Retina (tissue), 1 donor: ENCODE results near the gene BCL2L15.

Experiments
- DNase-seq: peaks from one replicate; pipeline ENCODE4 v3.0.0-alpha.2; 2016

BCL2L15 gene

DNA sequence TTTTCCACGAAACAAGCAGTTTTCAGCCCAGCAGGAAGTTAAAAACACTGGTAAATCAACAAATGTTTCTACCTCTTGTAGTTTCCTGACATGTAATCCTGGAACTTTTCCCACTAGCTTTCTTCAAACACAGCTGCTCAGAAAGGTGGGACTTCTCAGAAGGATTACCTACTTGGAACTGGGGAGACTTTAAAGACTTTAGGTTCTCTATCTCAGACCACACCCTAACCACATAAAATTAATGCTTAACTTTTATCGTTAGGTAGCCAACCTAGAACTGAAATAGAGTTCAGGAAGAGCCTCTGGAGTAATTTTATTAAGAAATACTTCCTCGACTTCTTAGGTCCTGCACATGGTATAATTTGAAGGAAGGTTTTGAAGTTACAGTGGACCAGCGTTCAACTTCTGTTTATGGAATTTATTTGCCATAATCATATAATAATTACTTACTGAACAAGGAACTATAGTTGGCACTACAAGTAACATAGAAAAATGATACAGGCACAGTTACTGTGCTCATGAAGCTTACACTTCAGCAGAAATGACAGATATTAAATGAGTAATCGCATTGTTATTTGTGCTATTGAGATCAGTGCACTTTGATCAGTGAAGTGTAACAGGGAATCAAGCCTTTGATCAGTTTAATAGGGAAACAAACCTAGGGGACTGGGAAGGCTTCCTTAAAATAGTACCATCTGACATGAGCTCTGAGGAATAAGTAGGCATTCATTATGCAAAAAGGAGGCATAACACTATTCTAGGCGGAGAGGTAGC is at the start of gene BCL2L15:
Gene BCL2L15, minus strand, starts transcription at position 180 of the 774 bp plus-strand sequence. CDS start 206 bp downstream, outside the sequence.
- DNase-seq: no peak

DNA sequence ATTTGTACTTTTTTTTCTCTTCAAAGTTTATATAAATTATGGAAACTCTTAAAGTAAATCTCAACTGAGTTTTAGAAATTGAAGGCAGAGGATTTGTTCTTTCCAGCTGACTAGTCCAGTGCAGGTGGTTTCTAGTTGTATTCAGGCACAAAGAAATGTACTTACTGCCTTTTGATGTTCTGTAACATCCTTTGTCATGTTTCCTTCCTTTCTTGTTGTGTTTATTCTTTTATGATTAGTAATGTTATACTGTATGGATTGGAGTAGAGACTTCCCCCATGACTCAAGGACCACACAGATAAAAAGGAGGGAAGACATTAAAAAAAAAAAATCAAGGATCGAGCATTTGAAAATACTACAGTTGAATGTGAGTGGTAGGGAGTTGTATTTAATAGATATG is 49.8 kb upstream of the BCL2L15 start:
- DNase-seq: no peak

DNA sequence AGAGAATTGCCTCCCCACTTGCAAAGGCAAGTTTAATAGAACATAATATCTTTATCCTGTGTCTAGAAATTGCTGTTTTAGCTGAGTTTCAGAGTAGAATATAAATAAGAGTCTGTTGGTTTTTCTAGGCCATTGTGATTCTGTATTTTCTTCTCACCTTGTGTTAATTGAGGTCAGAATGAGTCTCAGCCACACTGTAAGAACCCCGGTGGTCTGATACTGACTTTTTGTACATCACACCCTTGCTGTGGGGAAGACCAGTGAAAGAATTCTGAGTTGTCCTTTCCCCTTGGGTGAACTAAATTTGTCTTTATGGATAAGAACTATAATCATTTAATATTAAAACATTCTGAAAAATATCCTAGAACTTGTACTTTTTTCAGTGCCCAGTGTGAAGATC is 48.6 kb upstream of the BCL2L15 start:
- no peak for DNase-seq

DNA sequence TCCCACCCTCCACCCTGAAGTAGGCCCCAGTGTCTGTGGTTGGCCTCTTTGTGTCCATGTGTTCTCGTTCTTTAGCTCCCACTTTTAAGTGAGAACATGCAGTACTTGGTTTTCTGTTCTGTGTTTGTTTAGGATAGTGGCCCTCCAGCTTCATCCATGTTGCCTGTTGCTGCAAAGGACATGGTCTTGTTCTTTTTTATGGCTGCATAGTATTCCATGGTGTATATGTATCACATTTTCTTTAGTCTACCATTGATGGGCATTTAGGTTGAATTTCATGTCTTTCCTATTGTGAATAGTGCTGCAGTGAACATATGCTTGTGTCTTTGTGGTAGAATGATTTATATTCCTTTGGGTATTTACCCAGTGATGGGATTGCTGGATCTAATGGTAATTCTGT is 47.8 kb upstream of the BCL2L15 start:
- DNase-seq: no peak

DNA sequence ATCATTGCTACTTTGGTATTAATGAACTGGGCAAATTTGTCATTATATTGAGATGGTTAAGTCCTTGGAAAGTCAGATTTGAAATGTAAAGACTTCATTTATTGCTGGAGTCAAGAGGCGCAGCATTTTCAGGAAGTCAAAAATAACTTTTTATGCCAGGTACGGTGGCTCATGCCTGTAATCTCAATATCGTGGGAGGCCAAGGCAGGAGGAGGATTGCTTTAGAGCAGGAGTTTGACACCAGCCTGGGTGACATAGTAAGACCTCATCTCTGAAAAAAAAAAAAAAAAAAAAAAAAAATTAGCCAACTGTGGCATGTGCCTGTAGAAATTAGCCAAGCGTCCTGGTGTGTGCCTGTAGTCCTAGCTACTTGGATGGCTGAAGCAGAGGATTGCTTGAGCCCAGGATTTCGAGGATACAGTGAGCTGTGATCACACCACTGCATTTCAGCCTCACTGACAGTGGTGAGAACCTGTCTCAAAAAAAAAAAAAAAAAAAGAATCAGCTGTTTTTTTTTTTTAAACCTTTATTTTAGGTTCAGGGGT is 47.2 kb upstream of the BCL2L15 start:
- DNase-seq: no peak

DNA sequence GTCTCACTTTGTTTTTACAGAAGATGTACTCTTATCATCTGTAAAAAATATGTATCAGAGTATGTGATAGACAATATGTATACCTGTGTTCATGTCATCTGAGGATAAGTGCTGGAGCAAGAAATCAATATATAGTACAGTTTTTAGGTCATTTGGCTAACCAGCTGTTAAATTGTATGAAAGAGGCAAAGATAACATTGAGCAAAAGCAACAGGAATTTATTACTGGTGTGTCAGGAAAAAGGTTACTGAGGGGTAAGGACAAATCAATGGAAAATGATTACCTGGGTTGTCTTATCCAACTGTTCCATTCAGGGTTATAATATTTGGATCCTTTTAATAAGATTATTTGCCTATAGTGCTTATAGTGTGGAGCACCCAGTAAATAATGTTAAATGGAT is 46.6 kb upstream of the BCL2L15 start:
- no peak for DNase-seq

DNA sequence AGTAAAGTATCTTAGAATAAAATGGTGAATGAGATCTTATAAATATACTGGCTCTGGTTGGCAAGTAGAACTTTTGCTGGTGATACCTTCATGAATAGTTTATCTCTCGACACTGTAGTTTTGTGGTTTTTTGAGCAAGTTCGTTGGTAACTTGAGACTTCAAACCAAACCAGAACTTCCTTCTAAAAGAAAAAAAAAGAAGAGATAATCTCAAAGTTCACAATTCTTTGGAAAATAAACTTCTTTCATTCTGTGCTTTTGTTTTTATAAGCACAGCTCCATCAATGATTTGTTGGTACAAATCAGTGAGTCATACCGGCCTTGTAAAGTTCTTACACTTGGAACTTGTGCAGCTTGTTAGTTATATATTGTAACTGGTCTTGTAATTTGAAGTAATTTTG is 44.1 kb upstream of the BCL2L15 start:
- DNase-seq: no peak

DNA sequence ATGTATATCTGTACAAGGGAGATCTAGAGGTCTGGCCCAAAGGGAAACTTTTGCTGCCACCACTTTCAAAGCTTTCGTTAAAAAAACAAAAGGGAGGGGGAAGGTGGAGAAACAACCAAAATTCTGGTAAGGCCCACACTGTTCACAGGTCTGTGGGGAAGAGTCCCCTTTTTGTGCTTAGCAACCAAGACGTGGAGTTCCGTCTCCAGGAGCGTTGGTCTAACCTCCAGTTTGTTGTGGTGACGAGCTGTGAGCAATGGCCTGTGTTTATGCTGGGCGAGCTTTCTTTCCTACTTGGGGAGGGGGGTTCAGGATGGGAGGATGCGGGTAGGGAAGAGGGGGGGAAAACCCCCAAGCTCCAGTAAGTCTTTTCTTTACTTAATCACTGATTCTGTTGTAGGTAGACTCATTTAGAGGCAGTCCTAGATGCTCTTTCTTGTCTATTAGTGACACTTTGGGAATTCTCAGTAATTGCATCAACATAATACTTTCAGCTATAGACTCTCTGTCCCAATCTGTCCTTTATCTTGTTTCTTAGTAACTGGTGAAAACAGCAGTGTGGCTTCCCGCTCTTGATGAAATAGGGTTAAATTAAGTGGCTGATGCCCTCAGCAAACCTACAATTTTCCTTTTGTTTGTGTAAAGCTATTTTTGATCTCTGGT is 43.2 kb upstream of the BCL2L15 start:
- DNase-seq: no peak

DNA sequence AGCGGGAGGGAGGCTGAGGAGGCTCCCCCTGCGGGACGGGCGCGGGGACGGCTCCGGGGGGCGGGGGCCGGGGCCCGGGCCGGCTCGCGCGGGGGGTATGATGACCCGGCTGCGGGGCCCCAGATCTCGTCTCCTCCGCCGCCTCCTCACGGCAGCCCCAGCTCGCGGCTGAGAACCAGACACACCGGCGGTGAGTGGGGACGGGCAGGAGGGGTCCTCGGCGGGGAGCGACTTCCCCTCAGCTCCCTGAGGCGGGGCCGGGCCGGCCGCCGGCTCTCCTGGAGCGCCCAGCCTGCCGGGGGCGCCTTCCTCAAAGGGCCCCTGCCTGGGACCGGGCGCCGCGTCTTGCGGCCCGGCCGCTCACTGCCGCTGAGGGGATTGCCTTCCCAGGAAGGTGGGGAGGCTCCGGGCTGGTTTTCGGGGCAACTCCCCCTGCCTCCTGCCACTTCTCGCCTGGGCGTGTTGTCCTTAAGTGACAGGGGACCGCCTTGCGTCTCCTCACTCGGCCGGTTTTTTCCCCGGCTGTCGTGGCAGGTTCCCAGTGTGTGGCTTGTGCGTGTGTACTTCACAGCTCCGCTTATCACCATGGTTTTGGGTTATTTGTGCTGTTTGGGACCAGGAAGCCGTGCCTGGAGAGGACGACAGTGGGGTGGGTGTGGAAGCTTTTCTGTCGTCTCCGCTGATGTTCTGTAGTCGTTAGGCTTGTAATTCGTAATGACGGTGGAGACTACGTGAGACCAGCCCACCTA is 42.5 kb upstream of the BCL2L15 start:
- peak; percentile 81 for DNase-seq

DNA sequence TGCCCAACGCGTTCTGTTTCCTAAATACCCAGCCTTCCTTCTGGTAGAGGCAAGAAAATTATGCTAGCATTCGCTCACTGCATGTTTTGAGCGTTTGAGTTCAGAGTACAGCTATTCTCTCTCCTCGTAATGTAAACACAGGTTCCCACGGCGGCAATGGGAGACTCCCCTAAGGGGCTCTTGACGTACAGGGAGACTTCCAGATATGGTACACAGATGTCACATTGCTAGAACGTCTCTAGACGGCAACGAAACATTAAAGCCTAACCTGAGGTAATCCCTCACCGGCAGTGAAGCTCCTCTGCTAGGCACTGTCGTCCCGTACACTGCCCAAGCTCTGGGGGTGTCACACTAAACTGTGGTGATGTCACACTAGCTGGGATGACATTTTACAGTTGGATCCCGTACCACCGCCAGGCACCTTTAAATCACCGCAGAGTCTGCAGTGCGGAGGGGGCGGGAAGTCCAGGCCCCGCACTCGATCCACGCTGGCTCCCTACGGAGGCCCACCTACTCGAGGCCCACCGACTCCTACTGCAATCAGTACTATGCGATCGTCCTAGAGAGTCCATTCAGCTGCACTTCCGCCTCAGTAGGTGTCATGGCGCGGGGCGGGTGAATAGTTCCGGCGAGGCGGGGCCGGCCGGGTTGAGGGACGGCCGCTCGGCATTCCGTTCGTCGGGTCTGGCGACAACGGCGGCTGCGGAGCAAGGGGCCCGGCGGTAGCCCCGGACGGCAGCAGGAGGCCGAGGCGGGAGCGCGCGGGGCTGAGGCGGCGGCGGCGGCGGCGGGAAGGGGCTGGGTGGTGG is 41.8 kb upstream of the BCL2L15 start, which contains the start of gene HIPK1:
Gene HIPK1, plus strand, starts transcription at position 384 of the 809 bp plus-strand sequence.
- peak; percentile 98 for DNase-seq

DNA sequence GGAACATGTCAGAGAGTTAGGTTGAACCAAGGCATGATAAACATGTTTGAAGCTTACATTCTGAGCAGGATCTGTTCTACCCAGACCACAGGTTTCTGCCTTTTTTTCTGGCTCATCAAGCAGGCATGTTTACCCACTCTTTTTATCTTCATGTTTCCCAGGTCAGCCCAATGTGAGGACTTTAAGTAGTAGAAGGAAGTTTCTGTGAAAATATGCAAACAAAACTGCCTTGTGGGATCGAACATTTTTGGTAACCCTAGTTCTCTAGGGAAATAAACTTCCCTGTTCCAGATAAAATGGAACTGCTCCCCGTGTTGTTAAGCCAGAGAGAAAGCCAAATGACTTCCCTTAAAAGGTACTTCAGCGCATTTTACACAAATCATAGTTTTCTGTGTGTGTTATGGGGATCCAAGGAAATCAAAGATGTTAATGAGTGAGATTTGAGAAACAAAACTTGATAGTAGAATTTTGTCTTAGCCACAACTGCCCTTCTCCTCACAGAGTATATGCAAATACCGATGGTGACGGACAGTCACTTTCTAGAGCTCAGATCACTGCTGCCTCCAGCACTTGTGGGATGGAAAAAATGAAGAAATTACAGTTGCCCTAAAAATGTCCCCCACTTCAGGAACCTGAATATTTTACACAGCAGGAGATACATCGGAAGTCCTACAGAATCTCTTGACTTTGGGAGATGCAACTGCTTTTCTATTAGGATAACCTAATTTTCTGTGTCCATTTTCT is 41.0 kb upstream of the BCL2L15 start:
- no peak for DNase-seq

DNA sequence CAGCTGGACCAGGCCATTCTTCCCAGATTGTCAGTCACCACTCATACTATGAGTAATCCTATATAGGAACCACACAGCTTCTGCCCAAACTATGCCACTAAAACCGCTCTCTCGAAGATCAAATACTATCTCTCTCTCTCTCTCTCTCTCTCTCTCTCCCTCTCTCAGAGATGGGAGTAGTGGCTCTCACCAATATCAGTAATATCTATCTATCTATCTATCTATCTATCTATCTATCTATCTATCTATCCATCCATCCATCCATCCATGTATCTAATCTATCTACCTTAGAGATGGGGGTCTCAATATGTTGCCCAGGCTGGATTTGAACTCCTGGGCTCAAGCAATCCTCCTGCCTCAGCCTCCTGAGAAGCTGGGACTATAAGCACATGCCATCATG is 37.1 kb upstream of the BCL2L15 start:
- no peak for DNase-seq

DNA sequence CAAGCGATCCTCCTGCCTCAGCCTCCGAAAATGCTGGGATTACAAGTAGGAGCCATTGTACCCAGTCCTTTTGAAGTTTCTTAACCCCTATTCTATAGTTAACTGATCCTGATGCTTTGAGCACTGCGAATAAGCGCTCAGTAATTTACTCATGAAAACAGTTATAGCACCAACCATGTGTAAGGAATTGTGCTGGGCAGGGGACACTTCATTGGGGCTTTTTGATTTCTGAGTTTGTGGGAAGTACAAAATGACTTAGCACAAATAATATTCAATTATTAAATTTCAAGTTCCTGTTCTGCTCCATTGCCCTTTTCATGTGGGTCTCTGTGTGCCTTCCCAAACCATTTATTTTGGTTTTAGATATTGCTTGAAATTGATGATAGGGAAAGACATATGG is 35.6 kb upstream of the BCL2L15 start:
- DNase-seq: no peak

DNA sequence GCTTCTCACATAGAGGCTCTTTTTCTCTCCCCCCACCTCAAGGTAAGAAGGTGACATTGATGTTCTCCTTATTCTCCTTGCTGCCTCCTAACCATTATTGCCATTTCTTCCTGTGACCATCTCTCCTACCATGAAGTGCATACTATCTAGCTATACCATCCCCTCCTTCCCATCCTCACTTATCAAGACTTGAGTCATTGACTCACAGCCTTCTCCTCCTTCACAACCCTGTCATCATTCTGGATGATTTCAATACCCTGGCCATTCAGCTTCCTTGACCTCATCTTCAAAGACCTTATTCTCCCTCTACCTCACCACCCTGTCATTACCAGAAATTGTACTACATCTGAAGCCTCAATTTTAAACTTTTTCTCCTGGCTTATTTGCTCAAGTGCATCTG is 30.9 kb upstream of the BCL2L15 start:
- DNase-seq: no peak

DNA sequence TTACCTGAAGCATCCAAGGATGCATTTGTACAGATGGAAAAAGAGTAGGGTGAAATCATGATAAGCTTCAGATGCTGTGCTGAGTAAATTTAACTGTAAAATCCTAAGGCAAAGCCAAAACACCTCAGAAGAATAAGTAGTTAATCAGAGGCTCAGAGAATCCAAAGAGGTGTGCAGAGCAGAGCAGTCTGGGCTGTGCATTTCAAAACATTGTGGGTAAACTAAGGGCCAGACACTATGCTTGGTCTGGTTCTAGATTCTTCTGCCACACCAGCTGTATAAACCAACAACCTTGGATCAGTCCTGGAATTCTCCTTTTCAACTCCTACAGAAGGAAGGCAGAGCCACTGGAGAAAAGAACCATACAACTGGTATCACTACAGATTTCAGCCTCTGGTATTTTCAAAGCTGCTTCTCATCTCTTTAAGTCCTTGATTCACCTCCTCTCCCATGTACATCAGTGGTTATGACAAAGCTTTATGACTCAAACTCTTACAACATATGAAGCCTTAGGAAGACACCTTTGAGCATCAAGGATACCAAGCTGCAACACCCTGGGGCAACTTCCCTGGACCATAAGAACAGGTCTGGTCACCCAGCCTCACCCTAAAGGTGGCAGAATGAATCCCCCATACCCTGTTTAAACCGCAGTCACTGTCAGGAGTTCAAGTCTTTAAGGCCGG is 30.2 kb upstream of the BCL2L15 start:
- no peak for DNase-seq

DNA sequence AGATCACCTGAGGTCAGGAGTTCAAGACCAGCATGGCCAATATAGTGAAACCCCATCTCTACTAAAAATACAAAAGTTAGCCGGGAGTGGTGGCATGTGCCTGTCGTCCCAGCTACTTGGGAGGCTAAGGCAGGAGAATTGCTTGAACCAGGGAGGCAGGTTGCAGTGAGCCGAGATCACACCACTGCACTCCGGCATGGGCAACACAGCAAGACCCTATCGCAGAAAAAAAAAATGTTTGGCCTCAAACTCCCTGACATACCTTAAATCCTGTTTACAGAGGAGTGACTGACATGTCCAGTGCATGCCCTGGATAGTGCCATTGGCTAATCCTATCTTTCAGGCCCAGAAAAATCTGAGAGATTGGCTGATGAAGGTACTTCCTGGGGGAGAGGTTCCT is 29.6 kb upstream of the BCL2L15 start:
- no peak for DNase-seq

DNA sequence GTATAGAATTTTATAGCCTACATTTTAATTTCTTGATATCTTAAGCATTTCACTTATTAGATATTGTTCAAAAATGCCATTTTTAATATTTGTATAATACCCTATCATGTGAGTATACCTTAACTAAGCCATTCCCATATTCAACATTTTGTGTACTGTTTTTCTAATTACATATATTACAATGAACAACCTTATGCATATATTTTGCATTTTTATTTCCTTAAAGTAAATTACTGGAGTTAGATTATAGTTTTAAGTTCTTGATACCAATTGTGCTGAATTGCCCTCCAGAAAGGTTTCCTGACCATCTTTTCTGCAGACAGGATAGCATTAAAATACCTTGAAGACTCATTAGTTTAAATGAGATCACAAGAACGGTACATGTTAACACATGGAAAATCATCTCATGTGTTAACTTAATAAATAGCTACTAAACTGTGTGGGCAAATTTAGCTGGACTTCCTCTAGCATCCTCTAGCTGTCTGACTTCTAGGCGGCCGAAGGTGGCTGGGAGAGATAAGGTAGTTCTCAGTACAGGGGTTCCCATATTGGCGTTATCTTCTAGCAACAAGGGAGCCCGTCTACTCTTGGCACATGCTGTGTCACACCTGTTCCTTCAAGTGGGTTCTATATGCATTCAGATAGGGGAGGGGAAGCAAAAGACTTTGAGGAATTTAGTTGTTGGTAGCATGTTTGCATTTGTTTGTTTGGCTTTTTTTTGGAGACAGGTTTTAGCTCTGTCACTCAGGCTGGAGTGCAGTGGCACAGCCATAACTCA is 26.7 kb upstream of the BCL2L15 start:
- DNase-seq: no peak

DNA sequence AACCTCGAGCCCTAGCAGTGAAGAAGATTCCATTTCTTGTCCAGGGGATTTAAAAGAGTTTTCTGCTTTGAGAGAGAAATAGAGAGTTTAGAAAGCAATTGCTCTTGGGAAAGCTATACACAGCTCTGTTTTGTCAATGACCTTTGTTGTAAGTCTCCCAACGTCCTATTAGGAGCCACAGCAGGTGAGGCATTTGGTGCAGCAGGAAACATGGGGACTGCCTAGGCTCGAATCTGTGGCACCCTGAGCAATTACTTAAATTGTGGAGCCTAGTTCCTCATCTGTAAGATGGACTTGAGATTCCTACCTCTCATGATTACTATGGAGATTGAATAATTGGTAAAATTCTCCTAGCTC is 25.9 kb upstream of the BCL2L15 start:
- no peak for DNase-seq

DNA sequence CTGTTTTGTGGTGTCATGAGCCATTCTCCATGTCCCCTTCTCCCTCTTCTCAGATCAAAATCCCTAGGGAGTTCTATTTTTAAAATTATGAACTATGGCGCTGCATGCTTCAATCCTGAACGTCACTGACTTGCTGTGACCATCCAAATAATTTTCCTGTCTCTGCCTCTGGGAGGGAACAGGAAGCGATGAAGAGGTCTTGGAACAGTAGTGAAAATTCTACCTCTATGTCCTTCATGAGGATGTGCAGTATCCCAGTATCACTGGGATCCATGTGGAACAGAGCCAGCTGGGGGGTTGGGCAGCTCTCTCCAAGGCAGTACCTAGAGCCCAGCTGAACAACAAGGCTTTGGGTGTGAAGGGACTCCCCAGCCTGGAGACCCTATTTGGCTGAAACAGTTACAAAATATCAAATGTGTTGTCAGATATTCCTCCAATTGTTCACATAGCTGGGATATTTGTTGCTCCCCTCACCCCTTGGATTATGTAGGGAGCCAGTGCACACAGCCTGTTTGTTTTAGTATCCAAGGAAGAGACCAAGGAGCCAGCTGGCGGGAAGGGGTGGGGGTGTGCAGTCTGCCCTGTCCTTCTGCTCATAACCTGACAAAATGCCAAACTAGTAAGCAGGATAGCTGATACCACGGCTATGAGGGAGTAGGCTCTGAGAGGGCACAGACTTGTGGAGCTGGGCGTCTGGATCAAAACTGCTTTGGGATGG is 25.4 kb upstream of the BCL2L15 start:
- peak; percentile 19 for DNase-seq

DNA sequence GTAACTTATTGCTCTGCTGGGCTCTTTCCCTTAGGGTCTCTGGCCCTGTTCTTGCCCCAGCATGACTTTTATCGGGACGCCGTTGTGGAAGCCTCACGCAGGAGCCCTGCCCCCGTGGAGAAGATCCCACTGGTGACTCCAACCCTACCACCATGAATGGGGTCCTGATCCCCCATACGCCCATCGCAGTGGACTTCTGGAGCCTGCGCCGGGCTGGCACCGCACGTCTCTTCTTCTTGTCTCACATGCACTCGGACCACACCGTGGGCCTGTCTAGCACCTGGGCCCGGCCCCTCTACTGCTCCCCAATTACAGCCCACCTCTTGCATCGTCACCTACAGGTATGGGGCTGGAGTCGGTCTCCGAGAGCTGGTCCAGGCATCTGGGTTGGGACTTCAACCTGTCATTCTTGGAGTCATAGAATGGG is 18.1 kb upstream of the BCL2L15 start:
- DNase-seq: no peak
